HG02981 (cell line): ENCODE measurements around the gene EP400.
"Not testable (repeated sequence)": the region's sequence is repeated elsewhere in the genome, so short reads cannot be mapped to it uniquely, and the experiment has no call there.

Source experiments
- ATAC-seq: cut with Tn5 transposase; IDR thresholded peaks from one replicate; pipeline ENCODE4 v1.9.1; 2021; ENCODE audit warnings: mild to moderate bottlenecking, moderate library complexity; ENCODE audit not compliant: unreplicated experiment

EP400 gene

DNA sequence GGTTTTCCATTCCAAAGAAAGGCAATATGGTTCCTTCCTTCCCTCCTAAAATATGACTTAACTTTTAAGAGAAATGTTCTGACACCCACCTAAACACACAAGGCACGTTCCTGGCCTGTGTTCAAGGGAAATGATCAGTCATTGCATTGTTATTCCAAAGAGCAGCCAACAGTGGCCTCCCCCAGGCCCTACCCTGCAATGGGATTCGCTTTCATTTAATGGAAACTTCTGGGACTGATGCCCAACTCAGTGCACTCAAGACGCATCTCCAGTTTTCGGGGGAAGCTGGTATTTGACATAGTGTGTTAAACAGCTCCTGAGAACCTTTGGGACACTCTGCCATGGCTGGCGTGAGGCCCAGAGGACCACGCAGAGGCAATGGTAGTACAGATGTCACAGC, 128.4 kb downstream of the EP400 start:
- ATAC-seq: no peak

DNA sequence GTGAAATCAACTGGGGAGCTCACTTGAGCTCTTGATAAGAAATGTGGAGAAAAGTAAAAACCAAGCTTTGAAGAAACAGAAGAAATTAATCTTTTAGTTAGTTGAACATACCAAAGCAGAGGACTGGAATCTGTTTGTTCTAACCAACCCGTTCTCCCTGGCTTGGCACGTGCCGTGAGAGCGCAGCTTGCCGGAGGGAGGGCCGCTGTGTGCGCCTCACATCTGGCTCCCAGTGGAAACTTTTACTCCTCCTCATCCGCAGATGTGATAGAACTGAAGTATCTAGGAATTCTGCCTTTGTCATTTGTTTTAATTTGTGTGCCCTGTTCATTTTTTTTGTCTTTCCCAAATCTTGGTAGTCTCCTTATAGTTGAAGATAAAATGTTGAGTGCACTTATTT, 129.5 kb downstream of the EP400 start:
- ATAC-seq: no peak

GRCh38 chr12:132079695-132080094, 130.0 kb downstream of the EP400 start:
- ATAC-seq: no peak

GRCh38 chr12:132080515-132080914, 130.8 kb downstream of the EP400 start:
- ATAC-seq: not testable (repeated sequence)

- no peak for ATAC-seq
These were observed 131.7 kb downstream of the EP400 start for GRCh38 chr12:132081423-132081822.

DNA sequence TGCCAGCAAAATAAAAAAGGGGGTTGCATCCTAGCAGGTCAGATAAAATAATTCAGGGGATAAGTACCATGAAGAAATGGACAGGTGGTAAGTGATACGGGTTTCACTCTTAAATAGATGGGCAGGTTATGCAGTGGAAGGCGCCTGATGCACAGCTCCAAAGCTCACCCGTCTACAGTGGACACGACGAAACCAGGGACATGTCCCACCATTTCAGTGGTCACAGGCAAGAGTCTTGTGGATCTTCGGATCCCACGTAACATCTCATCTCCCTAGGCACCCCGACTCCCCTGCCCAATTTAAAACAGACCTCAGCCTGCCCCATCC, 133.8 kb downstream of the EP400 start:
- peak; percentile 1 for ATAC-seq

DNA sequence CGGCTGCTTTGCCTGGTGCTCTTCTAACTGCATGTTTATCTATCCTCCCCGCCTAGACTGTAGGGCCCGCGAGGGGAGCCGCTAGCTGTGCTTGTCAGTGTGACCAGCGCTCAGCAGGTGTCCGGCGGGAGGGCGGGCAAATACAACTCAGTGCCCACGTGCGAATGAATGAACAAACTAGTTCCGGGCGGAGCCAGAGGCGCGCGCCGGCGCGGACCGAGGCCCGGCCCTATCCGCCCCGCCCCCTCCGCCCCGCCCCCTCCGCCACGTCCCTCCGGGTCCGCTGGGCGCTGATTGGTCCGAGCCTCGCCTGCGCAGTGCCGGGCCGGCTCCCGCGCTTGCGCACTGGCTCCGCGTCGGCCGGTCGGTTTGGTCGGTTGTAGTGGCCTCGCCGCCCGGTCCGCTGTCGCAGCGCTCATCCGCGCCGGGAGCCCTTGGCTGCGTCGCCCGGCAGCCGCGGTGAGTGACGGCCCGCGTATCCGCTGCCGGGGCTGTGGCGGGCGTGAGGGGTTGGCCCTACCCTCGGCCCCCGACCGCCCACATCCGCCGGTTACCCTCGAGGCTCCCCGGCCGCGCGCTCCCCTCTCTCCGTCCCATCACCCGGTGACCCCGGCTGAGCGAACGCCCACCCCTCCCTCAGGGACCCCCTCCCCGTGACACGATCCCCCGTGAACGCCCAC, 134.3 kb downstream of the EP400 start:
- peak; percentile 86 for ATAC-seq

DNA sequence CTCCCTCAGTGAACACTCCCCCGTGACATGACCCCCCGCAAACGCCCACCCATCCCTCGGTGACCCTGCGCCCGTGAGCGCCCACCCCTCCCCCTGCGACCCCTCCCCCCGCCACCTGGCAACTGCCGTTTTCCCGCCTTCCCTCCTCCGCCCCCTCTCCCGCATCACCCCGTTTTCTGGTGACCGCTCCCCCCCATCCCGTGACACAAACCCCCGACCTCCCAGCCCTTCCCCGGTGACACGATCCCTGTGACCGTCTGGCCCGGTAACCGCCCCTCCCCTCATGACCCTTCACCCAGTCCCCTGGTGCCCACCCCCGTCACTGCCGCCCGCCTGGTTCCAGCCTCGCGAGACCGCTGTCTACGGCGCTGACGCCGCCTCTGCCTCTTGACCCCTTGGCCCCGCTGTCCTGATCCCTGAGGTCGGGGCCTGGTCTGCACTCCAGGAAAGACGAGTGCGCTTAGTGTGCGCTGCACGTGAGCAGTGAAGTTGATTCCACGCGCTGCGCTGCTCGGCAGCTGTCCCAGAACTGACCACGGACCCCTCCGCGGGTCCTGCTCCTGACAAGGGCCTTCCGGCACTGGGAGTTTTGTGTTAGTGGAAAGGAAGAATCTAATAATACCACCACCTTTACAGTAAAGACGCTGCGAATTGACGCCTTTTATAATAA, 135.0 kb downstream of the EP400 start:
- no peak for ATAC-seq

DNA sequence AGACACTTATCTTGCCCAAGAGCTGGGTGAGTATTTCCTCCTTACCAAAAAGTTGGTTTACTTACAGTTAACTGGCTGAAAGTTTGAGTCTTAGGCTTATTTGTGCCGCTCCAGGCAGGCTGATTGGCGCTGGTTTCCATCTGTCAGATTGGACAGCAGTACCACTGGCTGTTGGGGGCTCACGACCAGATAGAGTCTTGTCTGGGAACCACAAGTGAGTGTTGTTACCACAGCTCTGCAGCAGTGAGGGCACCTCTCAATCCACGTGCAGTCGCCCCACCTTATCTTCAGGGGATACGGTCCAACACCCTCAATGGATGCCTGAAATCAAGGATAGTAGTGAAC, 135.5 kb downstream of the EP400 start:
- ATAC-seq: no peak

DNA sequence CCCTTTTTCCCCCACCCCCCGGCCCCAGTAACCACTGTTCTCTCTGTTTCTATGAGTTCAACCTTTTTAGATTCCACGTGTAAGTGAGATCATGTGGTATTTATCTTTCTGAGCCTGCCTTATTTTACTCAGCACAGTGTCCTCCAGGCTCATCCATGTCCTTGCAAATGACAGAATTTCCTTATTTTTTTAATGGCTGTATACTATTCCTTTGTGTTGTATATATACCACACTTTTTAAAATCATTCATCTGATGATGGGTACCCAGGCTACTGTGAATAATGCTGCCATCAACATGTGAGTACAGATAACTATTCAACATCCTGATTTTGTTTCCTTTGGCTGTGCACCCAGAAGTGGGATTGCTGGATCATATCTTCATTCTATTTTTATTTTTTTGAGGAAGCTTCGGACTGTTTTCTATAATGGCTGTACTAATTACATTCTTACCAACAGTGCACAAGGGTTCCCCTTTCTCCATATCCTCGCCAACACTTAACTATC, 139.7 kb downstream of the EP400 start:
- no peak for ATAC-seq

DNA sequence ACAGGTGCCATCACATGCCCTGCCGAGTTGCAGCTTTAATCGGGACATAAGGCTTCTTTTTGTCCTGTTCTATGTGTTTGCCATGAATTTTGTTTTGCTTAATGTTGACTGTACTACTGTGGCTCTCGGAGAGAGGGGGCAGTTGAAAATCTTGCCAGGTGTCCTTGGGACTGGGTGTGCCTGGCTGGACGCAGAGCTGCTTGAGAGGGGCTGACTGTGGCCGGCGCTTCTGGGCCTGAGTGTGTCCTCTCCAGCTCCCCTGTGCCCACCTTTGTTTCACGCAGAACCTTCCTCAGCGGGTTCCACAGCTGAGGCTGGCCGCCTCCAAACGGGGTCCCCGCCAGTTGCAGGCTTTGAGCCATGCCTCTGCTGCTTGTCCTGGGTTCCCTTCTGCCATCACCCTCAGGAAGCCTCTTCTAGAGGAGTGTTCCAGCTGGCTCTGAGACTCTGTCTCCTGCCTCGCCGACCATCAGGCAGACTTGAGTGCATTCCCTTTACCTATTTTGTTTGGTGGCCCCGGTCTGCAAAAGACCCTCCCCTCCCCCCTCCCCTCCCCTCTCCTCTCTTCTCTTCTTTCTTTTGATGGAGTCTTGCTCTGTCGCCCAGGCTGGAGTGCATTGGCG, 144.6 kb downstream of the EP400 start:
- ATAC-seq: no peak

DNA sequence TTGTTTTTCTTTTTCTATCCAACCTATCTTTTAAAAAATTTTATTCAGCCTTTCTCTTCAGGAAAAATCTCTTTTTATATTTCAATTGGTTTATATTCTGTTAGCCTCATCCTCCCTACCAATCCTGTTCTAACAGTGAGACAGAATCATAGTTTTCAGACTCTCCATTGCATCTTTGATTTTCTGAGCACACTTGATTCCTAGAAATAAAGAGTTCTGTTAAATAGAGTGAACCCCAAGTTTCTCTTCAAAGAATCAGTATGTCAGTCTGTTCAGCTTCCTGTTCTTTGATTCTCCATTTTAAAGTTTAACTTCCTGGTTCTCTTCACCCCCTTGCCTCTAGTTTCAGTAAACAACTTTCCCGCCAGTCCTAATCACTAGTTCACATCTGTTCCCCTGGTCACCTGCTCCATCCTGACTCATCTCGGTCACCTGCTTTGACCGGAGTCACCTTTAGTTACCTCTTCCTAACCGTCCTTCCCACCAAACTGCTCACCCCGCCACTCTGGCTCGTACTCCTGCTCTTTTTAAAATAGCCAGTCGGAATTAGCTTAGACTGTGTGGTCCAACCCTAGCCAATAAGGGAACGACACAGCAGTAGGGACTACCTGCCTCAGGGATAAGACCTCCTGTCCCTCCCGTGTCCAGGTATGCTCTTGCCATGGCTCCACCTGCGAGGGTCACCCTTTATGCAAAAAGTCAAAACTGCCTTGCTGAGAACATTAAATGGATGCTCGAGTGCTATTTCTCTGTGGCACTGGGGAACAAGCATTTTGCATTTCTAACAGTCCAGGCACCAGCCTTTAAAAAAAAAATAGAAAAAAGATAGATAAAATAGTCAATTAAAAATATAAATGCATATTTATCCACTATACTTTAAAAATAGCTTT, 146.0 kb downstream of the EP400 start:
- no peak for ATAC-seq

DNA sequence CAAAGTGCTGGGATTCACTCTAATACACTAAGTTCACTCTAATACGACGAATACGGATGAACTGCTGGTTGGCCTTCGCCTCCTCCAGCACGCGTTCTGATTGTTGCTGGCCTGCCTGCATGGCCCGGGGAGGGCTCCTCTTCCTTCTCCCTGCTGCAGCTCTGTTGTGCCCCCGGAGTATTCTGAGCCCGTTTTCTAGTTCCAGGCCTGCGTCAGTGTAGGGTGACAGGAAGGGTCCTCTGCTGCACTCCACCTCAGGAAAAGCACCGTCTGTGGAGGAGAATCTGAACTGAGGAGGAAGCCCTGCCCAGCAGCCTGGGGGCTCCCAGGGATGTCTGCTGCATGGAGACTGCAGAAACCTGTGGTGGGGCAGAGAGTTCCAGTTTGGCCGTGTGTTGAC, 150.0 kb downstream of the EP400 start:
- ATAC-seq: no peak

- ATAC-seq: no peak
These were observed 150.7 kb downstream of the EP400 start for GRCh38 chr12:132100306-132101065.

- no peak for ATAC-seq
These were observed 152.6 kb downstream of the EP400 start for GRCh38 chr12:132102297-132102696.

DNA sequence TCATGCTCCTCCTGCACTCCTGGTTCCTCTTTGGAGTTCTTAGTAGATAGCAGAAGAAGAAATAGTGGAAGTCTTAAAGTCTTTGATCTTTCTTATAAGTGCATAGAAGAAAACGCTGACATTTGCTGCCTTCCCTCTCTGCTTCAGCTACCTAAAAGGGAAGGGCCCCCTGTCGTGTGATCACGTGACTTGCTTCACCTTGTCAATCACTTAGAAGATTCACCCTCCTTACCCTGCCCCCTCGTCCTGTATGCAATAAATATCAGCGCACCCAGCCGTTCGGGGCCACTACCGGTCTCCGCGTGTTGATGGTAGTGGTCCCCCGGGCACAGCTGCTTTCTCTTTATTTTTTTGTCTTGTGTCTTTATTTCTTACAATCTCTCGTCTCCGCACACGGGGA, 153.3 kb downstream of the EP400 start:
- not testable (repeated sequence) for ATAC-seq

DNA sequence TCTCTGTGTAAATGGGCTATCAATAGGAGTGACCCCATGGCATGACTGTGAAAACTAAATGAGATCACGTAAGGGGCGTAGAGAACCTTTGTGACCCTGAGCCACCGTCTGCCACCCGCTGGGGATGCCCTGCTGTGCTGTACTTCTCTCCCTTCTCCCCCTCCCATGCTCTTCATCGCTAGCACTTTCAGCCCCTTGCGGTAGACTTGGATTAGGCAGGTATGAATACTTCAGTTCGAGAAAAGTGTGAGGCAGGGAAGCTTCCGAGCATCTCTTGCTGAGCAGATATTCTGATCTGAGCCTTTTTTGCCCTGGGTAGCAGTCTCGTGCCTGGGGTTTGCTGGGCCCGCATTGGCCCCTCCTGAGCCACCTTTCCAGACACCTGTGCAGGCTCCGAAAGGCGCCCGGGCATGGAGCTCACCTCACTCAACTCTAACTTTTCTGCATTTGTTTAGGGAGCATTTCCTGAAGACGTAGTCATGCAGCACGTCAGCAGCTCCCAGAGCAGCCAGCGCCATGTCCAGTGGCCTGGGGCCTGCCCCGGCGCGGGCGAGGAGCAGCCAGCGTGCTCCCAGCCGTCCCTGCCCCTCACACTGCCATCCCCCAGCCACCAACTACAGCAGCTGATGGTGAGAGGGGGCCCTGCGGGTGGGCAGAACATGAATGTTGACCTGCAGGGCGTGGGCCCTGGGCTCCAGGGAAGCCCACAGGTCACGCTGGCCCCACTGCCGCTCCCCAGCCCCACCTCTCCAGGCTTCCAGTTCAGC, 154.0 kb downstream of the EP400 start:
- no peak for ATAC-seq

DNA sequence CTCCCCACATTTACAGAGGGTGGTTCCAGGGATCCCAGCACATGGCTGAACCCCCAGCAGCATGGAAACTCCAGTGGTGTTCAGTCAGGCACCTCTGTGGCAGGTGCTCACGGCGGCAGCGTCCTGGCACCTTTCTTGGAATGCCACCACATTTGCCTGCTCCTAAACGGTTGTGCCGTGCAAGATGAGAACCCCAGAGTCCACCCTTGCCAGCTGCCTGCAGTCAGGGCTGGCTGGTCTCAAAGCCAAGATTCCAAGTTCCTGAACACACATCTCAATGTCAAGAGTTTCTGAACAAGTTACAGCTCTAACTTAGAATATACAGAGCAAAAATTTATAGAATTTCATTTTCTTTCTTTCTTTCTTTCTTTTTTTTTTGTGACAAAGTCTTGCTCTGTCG, 155.7 kb downstream of the EP400 start:
- no peak for ATAC-seq

GRCh38 chr12:132106921-132107320, 157.2 kb downstream of the EP400 start:
- ATAC-seq: no peak
